OCI-LY3 (cell line): Measurements from ENCODE around the gene RPLP2.

Experiments used
- EZH2phosphoT487 ChIP-seq: fragments of 200-600 bp; shearing (Covaris generic); IDR thresholded peaks from 2 replicates; pipeline ENCODE4 v1.6.1; 2018; ENCODE audit warnings: antibody characterized with exemption, mixed run types, low read depth
- TF ChIP-seq, protein P1 (sequence below): fragments of 200-600, 300-600 bp; sonication (generic); IDR thresholded peaks from 2 replicates; pipeline ENCODE4 v1.5.1; 2014; ENCODE audit warnings: antibody characterized with exemption, low read length, low read depth

DNA sequence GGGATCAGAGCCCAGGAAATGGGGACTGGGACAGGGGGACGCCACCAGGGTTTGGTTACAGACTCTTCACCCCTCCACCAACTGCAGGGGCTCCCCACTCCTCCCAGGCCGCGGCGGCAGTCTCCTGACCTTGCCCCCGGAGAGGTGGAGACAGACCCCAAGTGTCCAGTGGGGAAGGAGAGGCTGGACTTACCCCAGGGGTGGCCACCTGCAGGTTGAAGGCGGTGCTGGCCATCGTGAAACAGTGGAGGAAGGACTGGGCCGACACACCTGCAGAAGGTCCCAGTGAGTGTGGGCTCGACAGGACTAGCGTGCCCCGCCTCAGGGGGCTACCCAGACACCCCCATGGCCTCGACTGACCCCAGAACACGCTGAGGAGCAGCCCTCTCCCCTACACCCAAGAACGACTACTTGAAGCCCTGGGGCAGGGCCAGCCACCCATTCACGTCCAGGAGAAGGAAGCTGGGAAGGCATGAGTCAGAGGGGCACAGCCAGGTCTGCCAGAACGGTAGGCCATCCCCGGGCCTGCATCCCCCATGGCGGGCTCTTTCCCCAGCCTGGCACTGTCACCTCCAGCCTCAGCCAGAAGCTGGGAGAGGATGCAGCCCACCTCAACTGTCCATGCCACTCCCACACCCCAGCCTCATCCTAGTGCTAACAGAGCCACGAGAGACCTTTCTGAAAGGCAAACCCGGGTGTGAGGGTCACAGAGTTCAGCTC lies 34.7 kb upstream of the RPLP2 start:
- TF ChIP-seq, protein P1, sequence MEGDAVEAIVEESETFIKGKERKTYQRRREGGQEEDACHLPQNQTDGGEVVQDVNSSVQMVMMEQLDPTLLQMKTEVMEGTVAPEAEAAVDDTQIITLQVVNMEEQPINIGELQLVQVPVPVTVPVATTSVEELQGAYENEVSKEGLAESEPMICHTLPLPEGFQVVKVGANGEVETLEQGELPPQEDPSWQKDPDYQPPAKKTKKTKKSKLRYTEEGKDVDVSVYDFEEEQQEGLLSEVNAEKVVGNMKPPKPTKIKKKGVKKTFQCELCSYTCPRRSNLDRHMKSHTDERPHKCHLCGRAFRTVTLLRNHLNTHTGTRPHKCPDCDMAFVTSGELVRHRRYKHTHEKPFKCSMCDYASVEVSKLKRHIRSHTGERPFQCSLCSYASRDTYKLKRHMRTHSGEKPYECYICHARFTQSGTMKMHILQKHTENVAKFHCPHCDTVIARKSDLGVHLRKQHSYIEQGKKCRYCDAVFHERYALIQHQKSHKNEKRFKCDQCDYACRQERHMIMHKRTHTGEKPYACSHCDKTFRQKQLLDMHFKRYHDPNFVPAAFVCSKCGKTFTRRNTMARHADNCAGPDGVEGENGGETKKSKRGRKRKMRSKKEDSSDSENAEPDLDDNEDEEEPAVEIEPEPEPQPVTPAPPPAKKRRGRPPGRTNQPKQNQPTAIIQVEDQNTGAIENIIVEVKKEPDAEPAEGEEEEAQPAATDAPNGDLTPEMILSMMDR = no peak
- TF ChIP-seq EZH2phosphoT487 = no peak
